ENCODE results near the gene ZDHHC22. TPM values are rescaled to one million over a fixed set of nuclear protein-coding genes. Genes with fewer than 3 reads are reported as not detected.

Gene ZDHHC22
- total and polyA plus RNA-seq, 10 donors, result 0.02 TPM; not detected in 9

- WGBS, 5 donors, result 60 to 94% (median 80%) methylated on average over 4 of the region's 4 CpGs
- H3K36me3 ChIP-seq, result no peaks in the 10 kb centered on the region
- no peak for TF ChIP-seq CTCF (IDR thresholded peaks at IDR 0.05 in 8 of 11, conservative IDR thresholded peaks at IDR 0.05 in 3 of 11)
- TF ChIP-seq POLR2A (IDR thresholded peaks at IDR 0.05), result no peak
- no peak for TF ChIP-seq POLR2AphosphoS5 (IDR thresholded peaks at IDR 0.05)
- no peak overlapping the region for H3K4me3 ChIP-seq
- no peaks in the 10 kb centered on the region for H3K4me1 ChIP-seq
- H3K9me3 ChIP-seq, result no peaks in the 10 kb centered on the region
- peaks cover 0 to 57% (median 12%) of the 10 kb centered on the region in 7 donors for H3K27me3 ChIP-seq (replicated peaks in 1 of 7)
- intact Hi-C loops (cut with DNase I; ENCODE audit: low total_unique reads), result no loop called here
- DNase-seq, result peak; percentile 38
- H3K27ac ChIP-seq, result no peak overlapping the region
These were observed 19.4 kb upstream of the ZDHHC22 start for GRCh38 chr14:77161011-77161410.

DNA sequence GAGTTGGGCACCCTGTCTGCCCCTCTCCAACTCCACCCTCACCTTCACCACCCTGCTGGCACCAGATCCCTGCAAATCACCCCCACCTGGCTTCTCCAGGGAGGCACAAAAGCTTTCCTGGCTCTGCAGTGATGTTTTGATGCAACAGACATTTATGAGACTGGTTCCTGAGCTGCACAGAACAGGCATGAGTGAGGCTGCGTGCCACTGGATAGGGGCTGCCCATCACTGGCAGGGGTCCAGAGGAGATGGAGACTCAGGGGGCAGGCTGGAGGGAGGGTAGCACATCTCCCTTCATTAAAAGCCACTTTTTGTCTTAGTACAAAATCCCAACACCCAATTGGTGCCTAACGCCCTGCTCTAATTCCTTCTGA lies 17.3 kb upstream of the ZDHHC22 start:
- H3K27me3 ChIP-seq (replicated peaks in 1 of 7), result peaks cover 0 to 78% (median 12%) of the 10 kb centered on the region in 7 donors
- 72 to 95% (median 84%) methylated on average over 2 of the region's 2 CpGs for WGBS, 5 donors

GRCh38 chr14:77158175-77158881 lies 16.7 kb upstream of the ZDHHC22 start:
- no peak overlapping the region for H3K4me3 ChIP-seq
- no peaks in the 10 kb centered on the region for H3K36me3 ChIP-seq
- H3K9me3 ChIP-seq, result no peaks in the 10 kb centered on the region
- no peaks in the 10 kb centered on the region for H3K4me1 ChIP-seq
- 10 to 24% (median 21%) methylated on average over 16 to 18 of the region's 18 CpGs for WGBS, 5 donors
- no peak overlapping the region for H3K27ac ChIP-seq
- peaks cover 0 to 82% (median 12%) of the 10 kb centered on the region in 7 donors for H3K27me3 ChIP-seq (replicated peaks in 1 of 7)
- TF ChIP-seq POLR2A (IDR thresholded peaks at IDR 0.05), result no peak
- TF ChIP-seq CTCF (IDR thresholded peaks at IDR 0.05 in 8 of 11, conservative IDR thresholded peaks at IDR 0.05 in 3 of 11), result no peak
- intact Hi-C loops (cut with DNase I; ENCODE audit: low total_unique reads), result no loop called here
- DNase-seq, result peak; percentile 36

More for the DNA sequence above, 17.3 kb upstream of the ZDHHC22 start:
- H3K27ac ChIP-seq, result no peak overlapping the region
- DNase-seq, result peak; percentile 23
- no peaks in the 10 kb centered on the region for H3K4me1 ChIP-seq
- intact Hi-C loops (cut with DNase I; ENCODE audit: low total_unique reads), result no loop called here
- TF ChIP-seq CTCF (IDR thresholded peaks at IDR 0.05 in 8 of 11, conservative IDR thresholded peaks at IDR 0.05 in 3 of 11), result no peak
- no peak for TF ChIP-seq POLR2AphosphoS5 (IDR thresholded peaks at IDR 0.05)
- TF ChIP-seq POLR2A (IDR thresholded peaks at IDR 0.05), result no peak
- H3K4me3 ChIP-seq, result no peak overlapping the region
- H3K9me3 ChIP-seq, result no peaks in the 10 kb centered on the region
- no peaks in the 10 kb centered on the region for H3K36me3 ChIP-seq

- peak; percentile 34 for DNase-seq
- Histone ChIP-seq H3K36me3 (no peaks in the 10 kb centered on the region), H3K9me3 (no peaks in the 10 kb centered on the region), H3K4me1 (no peaks in the 10 kb centered on the region), H3K27me3 (replicated peaks in 1 of 7) (peaks cover 0 to 84% (median 12%) of the 10 kb centered on the region in 7 donors), H3K4me3 (no peak overlapping the region), H3K27ac (no peak overlapping the region)
- TF ChIP-seq CTCF (IDR thresholded peaks at IDR 0.05 in 8 of 11, conservative IDR thresholded peaks at IDR 0.05 in 3 of 11) (no peak), POLR2AphosphoS5 (IDR thresholded peaks at IDR 0.05) (no peak)
- intact Hi-C loops (cut with DNase I; ENCODE audit: low total_unique reads), result no loop called here
- 40 to 57% (median 54%) methylated on average over 11 of the region's 11 CpGs for WGBS, 5 donors
These were observed 16.1 kb upstream of the ZDHHC22 start for GRCh38 chr14:77157740-77158139.
